GM12872 (cell line): Measurements from ENCODE around the gene TCTN3.

Source experiments
- CTCF ChIP-seq: IDR thresholded peaks from 3 replicates; pipeline ENCODE4 v1.5.1; 2011; ENCODE audit warnings: low read depth, mild to moderate bottlenecking, low read length, moderate library complexity; ENCODE audit not compliant: insufficient read depth

Gene TCTN3

DNA sequence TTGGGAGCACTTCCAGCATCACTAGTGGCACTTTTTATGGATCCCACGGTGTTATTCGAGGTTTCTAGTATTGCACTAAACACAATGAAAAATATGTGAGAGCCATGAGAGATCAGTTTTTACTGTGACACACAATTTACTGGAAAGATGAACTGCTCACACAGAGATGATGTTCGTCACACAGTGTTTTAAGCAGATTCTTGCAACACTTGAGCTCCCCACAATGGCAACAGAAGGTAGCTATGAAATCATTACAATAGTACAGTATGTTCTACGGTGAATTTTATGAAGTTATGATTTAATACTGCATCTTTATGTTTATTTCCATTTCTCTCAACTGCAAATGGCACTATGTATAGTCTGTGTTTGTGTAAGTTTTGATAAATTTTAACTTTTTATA is 34.8 kb upstream of the TCTN3 start:
- no peak for TF ChIP-seq CTCF

DNA sequence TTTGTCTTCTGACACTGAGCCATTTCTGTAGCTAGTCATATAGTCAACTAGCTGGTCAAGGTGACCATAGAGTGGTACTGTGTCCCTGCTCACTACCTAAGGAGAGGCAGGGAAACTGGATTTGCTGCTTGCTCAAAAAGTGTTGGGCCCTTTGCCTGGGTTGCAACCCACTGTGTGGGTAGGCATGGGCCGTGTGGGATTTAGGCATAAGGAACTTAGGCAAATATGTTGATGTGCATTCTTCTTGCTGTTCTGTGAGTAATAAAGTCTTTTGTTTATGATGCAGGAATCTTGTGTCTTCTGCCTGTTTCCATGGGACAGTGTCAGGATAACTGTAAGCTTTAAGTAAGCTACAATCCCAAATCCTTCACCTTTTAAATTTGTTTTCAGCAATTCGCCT is 23.1 kb upstream of the TCTN3 start:
- TF ChIP-seq CTCF = no peak

GRCh38 chr10:95716466-95716865 is 22.7 kb upstream of the TCTN3 start:
- no peak for TF ChIP-seq CTCF

DNA sequence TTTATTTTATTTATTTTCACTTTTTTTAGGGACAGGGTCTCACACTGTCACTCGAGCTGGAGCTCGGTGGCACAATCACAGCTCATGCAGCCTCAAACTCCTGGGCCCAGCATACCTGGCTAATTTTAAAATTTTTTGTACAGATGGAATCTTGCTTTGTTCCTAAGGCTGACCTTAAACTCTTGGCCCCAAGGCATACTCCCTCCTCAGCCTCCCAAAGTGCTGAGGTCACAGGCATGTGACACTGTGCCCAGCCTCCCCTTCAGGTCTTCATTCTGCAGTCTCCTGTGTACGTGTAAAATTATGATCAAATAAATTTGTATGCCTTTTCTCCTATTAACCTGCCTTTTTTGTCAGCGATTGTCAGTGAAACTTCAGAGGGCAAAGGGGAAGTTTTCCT is 17.8 kb upstream of the TCTN3 start:
- no peak for TF ChIP-seq CTCF

GRCh38 chr10:95706990-95707389 is 13.3 kb upstream of the TCTN3 start:
- TF ChIP-seq CTCF = no peak

GRCh38 chr10:95706573-95706972 is 12.8 kb upstream of the TCTN3 start:
- no peak for TF ChIP-seq CTCF

DNA sequence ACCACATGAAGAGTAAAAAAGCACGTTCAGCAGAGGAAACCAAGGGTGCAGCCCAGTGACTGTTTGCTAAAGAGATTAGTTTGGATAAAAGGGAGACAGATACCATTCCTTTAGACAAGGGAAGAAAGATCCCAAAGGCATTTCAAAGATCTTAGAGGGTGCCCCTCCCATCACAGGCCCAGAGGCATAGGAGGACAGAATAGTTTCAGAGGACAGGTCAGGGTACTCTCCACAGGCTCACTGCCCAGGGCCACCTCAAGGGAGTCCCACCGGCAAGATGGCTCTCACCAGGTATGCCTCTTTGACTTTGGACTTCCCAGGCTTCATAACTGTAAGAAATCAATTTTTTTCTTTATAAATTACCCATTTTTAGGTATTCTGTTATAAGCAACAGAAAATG is 4.7 kb upstream of the TCTN3 start:
- no peak for TF ChIP-seq CTCF

DNA sequence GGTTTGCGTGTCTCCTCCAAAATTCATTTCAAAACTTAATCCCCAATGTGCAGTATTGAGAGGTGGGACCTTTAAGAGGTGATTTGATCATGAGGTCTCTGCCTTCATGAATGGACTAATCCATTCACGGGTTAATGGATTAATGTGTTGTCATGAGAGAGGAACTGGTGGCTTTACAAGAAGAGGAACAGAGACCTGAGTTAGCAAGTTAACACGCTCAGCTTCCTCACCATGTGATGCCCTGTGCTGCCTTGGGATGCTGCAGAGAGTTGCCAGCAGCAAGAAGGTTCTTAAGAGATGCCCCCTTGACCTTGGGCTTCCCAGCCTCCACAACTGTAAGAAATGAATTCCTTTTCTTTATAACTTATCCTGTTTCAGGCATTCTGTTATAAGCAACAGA is 3.7 kb upstream of the TCTN3 start:
- TF ChIP-seq CTCF = no peak
